NCI-H2171 treated with DMSO at 0.1 percent for 48 hours (cell line): Measurements from ENCODE around the gene LMOD1.
"Not testable (repeated sequence)": the region's sequence is repeated elsewhere in the genome, so short reads cannot be mapped to it uniquely, and the experiment has no call there.

Source experiments
- DNase-seq: peaks from one replicate; lab custom pipeline; 2025; lab: John Stamatoyannopoulos, UW

LMOD1 gene

DNA sequence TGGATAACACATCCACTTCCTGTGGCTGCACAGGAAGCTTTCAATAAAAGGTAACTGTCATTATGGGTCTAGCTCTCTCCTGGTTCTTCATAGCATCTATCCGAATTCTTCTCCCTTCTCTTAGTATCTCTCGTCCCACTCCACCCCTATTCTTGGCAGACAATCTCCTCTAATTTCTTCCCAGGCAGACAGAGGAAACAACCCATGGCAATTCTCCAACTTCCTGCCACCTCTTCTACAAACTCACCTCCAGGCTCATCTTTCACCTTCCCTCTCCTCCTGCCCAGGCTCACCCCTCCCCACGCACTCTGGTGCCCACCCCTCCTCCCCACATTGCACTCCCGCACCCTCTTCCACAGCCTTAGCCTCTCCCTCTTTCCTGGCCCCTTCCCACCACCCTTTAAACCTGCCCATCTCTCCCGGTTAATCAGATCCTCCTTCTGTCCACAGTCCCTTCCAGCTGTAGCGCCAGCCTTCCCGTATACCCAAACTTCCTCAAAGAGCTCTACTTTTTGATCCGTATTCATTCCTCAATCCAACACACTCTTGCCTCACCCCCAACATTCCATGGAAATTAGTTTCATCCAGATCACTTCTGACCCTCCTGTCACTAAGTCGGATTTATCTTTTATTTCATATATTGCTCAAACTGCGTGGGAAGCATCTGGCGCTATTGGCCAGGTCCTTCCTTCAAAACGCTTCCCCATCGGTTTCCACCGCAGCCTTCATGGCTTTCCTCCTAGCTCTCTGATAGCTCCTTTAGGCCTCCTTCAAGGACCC, 31.7 kb downstream of the LMOD1 start:
- DNase-seq, result peak; percentile 26

DNA sequence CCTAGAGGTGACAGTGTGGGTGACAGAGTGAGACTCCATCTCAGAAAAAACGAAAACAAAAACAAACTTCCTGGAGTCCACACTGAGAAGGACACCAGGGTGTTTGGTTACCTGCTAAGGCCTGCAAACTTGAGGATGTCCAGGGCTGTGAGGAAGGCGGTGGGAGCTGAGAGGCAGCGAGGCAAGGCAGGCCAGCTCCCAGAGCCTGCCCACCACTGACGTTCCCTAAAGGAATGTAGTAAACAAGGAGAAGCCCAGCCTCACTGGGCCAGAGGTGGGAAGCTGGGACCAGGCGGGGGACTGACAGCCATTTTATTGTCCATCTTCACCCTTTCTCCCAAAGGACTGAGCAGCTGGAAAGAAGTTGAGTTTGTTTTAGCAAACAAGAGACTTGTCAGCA, 33.5 kb downstream of the LMOD1 start:
- no peak for DNase-seq

DNA sequence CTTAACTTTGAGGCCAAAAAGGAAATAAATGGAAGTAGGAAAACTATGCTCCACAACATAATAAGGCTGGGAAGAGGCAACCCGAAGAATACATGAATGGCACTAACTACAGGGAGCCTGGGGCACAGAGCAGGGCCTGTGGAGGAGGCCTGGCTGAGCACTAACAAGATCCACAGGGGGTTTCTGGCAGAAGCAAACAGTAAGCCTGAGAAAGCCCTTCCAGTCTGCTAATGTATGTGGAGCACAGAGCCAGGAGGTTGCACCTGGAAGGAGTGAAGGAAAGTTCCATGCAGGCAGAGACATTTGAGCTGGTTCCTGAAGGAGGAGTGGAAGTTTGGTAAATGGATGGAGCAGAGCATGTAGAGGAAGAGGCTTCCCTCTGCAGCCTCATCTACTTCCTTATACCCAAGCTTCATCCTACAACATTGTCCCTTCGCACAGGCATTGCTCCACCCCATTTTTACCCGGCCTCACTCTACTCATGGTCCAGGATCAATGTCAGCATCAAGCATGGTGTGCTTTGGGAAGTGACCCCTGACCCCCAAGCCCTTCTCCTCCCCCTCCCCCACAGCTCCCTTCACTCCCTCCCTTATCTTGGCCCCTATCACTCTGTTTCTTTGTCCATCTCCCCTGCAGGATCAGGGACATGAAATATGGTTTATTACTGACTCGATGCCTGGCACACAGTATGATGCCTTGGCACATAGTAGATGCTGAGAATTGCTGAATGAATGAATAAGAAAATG, 34.3 kb downstream of the LMOD1 start:
- DNase-seq, result no peak

DNA sequence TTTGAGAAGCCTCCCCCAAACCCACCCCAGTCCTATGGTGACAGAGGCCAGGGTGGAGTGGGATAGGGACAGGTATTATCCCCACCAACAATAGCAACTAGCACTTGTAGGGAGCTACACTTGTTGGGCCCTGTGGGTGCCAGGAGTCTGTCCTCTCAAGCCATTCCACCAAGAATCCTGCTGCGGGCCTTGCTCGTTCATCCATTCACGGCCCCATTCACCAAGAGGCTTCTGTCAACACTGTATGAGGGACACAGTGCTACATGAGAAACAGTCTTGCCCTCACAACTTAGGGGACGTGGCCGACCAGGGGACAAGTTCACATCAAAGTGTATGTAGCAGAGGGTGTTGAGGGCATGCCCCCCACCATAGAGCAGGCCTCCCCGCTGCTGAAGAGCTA, 38.7 kb downstream of the LMOD1 start:
- DNase-seq, result no peak

DNA sequence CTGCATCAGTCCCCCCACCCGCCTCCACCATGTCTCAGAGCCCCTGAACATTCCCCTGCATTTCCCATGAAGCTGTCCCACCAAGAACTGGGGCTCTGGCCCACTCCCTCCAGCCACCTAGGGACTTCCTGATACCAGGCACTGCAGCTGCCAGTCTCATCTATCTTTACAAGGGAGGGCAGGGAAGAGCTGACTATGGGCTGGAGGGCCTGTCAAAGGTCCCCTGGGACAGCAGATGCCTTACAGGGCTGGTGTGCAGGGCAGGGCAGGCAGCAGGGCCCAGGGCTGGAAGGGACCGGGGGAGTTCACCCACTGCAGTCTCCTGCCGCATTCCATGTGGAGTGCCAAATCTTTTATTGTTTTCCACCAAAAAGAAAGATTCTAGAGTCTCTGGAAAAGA, 40.0 kb downstream of the LMOD1 start:
- DNase-seq, result peak; percentile 51

DNA sequence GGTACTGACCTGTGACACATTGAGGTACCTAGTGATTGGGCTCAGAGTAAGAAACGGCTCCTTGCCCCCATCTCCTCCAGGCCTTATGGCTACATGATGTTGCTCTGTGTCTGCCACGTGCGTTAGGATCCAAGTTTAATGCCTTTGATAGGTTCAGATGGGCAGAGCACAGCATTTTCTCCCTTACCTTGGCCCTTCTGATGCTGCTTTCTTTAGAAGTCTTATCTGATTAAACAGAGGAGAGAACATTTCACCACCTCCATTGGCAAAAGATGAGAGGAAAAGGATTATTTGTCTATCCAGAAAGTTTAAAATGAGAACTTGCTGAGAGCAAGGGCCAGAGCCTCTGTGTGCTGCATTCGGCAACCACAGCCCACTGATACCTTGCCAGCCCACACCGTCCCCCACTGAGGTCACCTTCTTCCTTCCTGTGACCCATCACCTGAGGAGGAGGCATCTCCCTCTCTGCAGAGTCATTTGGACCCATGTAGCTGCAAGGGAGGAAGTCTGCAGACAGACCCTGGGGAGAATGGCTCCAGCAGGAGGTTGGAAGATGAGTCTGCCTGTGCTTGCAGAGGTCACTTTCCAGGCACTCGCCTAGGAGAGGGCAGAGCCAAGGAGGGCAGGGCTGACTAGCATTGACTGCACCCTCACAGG, 41.0 kb downstream of the LMOD1 start:
- no peak for DNase-seq

DNA sequence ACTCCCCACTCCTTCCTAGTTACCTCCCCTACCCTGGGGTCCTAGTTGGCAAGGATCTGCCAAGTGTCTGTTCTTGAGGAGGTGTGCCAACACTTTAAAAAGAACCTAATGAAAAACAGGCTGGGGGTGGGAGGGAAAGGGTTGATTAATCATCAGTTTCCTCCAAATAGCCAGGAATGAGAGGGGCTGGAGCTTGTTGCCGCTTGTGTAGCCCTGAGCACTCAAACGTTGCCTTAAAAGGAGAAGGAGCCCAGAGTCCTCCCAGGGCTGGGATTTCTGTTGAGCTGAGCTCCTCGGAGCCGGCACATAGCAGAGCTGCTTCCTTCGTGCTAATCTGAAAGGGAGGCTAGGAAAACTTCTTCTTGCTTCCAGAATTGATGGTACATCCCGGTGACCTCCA, 41.8 kb downstream of the LMOD1 start:
- no peak for DNase-seq

DNA sequence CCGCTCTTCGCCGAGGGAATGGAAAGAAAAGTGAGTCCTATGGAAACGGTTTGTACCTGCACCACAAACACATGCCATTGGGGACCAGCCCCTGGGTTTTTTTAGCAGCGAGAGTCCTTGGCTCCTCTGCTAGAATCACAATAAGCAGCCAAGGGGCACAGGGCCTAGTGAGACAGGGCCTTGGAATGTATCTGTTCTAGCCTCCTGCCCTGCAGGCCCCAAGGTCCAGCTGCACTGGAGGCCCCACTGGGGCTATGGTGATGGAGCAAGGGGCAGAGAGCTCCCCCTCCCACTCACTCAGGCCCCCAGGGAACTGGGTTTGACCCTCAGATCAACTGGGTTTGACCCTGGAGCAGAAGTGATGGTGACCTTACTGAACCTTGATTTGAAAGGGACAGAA, 43.2 kb downstream of the LMOD1 start:
- no peak for DNase-seq

DNA sequence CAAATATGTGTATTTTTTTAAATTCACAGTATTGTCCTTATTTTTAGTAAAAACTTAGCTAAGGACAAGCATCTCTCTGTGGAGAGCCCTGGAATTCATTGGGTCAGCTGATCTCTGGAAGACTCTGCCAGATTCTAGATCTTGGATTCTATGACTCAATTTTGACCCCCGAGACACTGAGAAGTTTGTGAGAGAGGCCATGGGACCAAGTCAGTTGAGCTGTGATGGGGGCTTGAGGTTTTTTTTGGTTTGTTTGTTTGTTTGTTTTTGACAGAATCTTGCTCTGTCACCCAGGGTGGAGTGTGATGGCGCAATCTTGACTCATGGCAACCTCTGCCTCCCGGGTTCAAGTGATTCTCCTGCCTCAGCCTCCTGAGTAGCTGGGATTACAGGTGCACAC, 44.1 kb downstream of the LMOD1 start:
- no peak for DNase-seq

DNA sequence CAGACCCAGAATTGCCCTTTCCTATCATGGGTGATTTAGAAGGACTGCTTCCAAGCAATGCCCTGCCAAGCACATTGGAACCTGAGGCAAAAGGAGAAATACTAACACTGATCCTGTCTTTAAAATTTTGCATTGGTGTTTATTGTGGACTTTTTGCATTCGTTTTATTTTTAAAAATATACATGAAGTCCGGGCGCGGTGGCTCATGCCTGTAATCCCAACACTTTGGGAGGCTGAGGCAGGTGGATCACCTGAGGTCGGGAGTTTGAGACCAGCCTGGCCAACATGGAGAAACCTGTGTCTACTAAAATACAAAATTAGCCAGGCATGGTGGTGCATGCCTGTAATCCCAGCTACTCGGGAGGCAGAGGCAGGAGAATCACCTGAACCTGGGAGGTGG, 45.3 kb downstream of the LMOD1 start:
- not testable (repeated sequence) for DNase-seq

DNA sequence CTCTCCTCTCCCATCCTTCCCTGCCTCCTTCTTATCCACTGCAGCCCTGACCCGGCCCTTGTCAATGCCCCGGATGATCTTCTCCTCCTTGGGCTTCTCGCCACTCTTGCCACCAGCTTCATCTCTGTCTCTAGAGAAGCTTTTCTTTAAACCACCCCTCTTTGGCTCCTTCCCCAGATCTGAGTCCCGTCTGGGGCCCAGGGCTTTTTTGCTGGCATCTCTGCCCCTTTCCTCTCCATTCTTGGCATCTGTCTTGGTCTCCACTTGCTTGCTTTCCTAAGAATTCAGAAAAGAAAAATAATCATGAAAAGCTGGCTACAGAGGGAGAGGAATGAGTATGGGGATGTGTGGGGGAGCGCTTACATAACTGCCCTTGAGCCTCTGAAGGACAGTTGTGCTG, 45.9 kb downstream of the LMOD1 start:
- no peak for DNase-seq

DNA sequence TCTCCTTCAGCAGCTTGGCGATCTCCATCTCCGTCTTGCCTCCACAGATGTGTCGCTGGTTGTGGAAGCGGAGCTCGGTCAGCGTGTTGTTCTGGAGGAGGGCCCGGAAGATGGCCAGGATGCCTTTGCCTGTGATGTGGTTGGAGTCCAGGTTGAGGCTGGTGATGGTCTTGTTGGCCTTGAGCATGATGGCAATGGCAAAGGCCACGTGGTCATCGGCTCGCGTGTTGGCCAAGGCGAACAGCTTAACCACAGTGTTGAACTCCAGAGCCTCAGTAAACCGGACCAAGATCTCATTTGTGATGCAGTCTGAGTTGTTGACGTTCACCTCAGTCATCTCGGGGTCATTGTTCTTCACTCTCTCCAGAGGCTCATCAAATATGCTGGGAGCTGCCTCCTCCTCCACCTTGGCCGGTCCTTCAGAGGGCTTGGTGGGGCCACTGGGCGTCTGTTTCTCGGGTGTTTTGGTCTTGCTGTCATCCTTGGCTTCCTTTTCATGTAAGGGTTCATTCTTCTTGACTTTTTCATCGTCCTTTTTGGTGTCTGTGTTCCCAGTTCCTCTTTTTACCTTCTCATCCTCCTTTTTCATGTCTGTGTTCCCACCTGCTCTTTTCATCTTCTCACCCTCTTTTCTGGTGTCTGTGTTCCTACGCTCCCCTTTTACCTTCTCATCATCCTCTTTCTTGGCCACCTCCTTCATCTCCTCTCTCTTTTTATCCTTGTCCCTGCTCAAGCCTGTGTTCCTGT, 46.5 kb downstream of the LMOD1 start:
- DNase-seq, result no peak

DNA sequence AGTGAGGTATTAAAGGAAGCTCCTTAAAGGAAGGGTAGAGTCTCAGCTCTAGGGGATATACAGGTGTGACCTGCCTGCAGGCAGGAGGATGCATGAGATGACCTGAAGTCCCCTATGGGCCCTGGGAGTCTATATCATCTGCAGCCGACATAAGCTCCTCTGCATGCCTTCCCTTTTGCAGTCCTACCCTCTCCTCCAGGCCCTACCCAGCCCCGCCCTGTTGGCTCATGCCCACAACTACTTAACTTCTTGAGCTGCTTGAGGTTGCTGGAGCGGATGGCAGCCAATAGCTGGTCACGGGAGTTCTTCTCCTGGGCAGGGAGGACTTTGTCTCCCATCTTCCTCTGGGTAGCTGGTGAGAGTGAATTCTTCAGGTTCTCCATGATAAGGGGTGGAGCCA, 47.4 kb downstream of the LMOD1 start:
- no peak for DNase-seq

DNA sequence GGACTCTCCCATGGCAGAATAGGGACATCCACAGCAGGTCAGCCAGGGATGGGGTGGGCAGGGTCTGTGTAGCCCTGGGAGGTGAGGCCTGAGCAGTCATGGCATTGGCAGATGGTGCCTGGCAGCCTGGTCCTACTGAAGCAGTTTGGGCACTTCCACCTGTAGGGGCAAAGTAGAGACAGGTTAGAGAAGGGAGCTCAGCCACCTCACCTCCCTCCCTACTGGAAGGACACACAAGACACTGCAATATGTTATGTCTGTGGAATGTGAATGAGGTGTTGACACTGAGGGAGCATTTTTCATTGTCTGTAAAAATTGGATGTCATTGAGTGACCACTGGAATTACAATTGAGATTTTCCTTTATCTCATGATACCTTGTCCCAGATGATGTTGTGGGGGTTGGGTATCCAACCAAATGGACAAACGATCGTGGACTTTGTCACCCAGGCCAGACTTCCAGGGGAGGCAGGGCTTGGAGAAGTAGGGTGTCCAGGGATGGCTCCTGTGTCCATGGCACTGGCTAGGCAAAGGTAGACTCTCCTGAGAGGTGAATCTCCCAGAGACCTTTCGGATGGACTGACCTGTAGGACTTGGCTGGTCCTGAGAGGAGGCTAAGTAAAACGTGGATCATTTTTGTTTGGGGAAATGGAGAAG, 48.0 kb downstream of the LMOD1 start:
- no peak for DNase-seq

DNA sequence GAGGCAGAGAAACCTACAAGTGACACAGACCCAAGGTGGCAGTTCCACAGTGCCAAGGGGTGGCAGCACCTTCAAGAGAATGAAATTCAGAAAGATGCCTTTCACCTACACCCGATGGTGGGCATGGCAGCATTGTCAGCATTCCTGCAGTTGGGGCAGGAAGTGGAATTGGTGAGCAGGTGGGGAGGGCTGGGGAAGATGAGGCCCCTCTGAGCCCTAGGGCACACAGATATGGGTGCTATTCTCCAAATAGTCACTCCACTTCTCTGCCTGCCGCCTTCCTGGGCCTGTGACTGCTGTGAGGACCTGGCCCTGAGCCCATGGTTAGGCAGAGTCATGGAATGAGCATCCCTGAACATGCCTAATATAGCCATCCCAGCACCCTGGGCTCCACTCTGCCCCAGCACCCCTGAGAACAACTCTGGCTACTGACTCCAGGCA, 49.4 kb downstream of the LMOD1 start:
- DNase-seq, result peak; percentile 11

DNA sequence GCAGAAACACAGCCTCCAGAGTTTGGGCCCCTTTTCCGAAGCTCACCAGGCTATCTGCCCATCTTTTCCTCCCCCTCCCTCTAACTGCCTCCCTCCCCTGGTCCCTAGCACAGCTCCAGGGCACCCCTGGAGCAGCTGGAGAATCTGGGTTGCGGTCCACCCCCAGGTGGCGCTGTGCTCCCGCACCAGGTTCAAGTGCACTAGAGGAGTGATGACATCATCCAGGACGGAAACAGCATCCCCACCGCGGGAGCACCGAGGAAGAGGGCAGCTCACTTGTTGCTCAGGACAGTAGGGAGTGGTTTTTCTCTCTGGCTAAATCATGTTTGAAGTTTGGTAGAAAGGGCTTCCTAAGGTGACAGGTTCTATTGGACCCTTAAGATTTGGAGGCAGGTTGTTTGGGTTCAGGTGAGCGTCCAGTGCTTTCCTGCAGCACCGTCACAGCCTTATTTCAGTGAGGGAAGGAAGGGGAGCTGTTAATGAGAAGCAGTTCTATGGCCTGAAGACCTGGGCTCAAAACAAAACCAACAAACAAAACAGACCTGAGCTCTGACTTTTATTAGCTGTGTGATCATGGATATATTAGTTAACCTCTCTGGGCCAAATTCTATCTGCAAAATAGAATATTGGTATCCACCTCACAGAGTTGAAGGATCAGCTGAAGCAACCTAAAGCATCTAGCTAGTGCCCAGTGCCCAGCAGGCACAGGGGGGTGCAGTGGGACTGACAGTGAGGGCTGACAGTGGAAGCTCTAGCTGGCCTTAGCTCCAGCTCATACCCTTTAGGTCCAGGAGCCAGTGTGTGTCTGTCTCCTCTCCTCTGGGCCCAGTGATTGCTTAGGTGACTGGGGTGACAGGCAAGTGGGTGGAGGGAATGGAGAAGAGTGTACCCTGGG, 50.2 kb downstream of the LMOD1 start:
- peak; percentile 82 for DNase-seq

DNA sequence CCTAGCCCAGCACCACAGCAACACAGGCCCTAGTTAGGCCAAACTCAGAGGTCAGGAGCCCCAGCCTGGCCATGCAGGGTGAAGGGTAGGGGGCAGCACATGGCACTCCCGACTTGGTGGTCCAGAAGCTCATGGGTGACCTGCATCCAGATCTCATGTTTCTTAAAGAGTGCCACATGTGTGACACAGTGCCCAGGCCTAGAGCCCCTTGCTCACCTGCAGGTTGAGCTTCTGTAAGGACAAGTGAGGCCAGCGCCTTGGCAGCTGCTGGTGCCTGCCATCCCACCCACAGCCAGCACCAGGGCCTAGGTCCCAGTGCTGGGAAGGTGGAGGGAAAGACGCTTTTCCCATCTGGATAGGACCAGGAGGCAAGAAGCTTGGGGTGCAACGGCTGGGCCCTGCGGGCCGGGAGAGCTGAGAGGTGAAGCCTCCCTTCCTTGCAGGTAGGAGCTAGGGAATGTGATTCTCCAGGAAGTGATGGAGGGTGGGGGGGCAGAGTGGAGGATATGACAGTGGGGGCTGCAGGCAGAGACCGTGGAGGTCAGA, 51.2 kb downstream of the LMOD1 start:
- DNase-seq, result no peak

DNA sequence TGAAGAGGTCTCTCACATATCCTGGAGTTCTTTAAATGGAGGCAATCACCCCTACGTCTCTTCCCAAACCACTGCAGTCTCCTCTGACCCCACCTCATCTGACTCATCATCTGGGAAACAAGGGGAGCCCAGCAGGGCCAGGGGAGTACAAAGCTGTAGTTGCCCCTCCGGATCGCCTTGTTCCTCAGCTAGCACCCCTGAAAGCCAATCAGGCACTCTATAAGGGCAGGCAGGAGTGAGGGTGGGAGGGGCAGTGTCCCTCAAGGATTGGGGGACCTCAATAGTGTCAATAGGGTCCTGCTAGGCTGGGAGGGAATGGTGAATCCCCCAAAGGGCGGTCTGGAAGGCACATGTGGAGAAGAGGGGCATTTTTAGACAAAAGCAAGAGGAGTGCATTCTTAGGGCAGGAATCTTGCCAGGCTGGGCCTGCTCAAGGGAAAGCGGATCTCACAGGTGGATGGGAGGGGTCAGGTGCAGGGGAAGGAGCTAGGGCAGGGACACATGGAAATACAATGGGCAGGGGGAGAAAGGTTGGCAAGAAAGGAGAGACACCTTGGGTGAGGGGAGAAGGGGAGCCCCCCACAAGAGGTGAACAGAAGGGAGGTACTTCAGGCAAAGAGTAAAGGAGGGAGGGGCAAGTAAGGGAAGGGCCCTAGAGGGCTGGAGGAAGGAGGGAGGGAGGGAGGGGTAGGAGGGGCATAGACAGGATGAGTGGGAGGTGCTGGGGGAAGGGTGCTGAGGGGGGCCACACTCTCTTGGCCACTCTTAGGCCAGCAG, 51.8 kb downstream of the LMOD1 start:
- DNase-seq, result no peak

DNA sequence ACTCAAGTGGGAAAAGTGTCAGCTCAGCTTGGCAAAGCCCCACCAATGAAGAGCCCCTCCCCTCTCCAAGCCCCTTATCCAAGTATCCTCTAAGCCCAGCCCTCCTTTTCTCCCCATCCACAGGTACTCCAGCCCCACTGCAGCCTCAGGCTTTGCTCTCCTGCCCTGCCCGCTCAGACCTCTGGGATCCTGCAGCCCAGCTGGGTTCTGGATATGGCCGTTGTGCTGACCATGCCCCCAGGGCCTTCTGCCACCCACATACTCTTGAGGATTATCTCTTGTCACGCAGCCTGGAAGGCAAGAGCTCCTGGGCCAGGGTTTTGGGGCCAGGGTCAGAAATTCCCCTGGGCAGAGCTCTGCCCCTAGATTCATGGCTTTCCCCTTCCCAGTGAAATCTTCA, 52.9 kb downstream of the LMOD1 start:
- DNase-seq, result no peak

DNA sequence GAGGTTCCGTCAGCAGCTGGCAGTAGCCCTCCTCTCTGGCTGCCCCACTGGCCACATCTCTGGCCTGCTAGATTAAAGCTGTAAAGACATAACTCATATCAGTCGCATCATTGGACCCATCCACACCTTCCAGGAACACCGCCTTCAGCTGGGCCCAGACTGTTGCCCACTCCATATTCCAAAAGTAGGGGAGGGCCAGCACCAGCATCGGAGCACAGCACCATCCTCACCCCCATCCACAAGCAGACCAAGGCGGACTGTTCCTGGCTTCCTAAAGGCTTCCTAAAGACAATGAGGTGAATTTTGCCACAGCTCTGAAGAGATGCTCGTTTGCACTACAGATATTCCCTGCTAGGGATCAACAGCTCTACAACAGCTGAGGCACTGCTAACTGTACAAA, 54.1 kb downstream of the LMOD1 start:
- DNase-seq, result no peak
